K562 (cell line): ENCODE data around the gene APLP1. TPM values are rescaled to one million over a fixed set of nuclear protein-coding genes. Genes with fewer than 3 reads are reported as not detected.

Source experiments
- CHD7 ChIP-seq: fragments of 200-600 bp; sonication (generic); IDR thresholded peaks from one replicate; pipeline ENCODE4 v1.6.1; 2012; ENCODE audit warnings: mild to moderate bottlenecking, low read depth, low read length, inconsistent platforms
- E2F3 ChIP-seq: fragments of 250-450 bp; sonication (Bioruptor Pico); IDR thresholded peaks from 2 replicates; pipeline ENCODE4 v1.4.0; 2020; ENCODE audit warnings: mild to moderate bottlenecking
- THAP12 ChIP-seq: fragments of 250-450 bp; sonication (Bioruptor Pico); IDR thresholded peaks from 2 replicates; pipeline ENCODE4 v1.9.0; 2021; ENCODE audit warnings: mild to moderate bottlenecking, inconsistent platforms
- ZNF217 ChIP-seq: sonication (generic); formaldehyde crosslinking; IDR thresholded peaks from 2 replicates; pipeline ENCODE4 v1.8.0; 2022; ENCODE audit warnings: mild to moderate bottlenecking, missing genetic modification reagents
- ZNF766 ChIP-seq: fragments of 200-800 bp; sonication (Bioruptor generic); conservative IDR thresholded peaks from 2 replicates; pipeline ENCODE4 v1.6.1; 2016; ENCODE audit warnings: missing genetic modification characterization, missing compliant biosample characterization
- polyA plus RNA-seq, 8 experiments: library from polyadenylated mRNA; depleted of rRNA in 4 of 8; stranded (reverse) in 5 of 8; unstranded in 3 of 8; fragments of >200 nt; fragmentation: Nextera tagmentation in 2 of 8; fragmentation: Illumina TruSeq in 1 of 8; extraction: Ambion mirVana in 2 of 8; extraction: Trizol in 1 of 8; gene quantifications; 2 replicates each; pipeline versions ENCODE4 v1.2.1 to v1.2.3, GENCODE V29; 2011 to 2014; ENCODE audit warnings: inconsistent platforms in 1 of 8, missing spikeins in 1 of 8
- total RNA-seq, 7 experiments: library from RNA; depleted of rRNA in 6 of 7; stranded (reverse); fragments of >200 nt in 6 of 7; fragmentation: Illumina TruSeq in 2 of 7; extraction: Trizol in 2 of 7; gene quantifications; 2 replicates each; pipeline versions ENCODE4 v1.2.1 to v1.2.3, GENCODE V29; 2011 to 2021; ENCODE audit warnings: low replicate concordance in 1 of 7

The APLP1 gene
- total and polyA plus RNA-seq, 9 of the 15 experiments (the other 6 are each of a cell fraction or from before 2014, with no cell fraction given) = 0.69 to 9.9 (median 4.7) TPM

GRCh38 chr19:35901854-35902661 is 33.7 kb downstream of the APLP1 start, which contains the start of gene HCST (continued):
- TF ChIP-seq THAP12 (CRISPR knock-in tag) (no peak), ZNF217 (no peak), CHD7 (no peak), ZNF766 (CRISPR knock-in tag) (no peak), E2F3 (CRISPR knock-in tag) (no peak)
